Sciatic nerve (tissue), 2 donors: ENCODE results near the gene MYOG. TPM values are rescaled to one million over a fixed set of nuclear protein-coding genes. Genes with fewer than 3 reads are reported as not detected.

ENCODE experiments used
- ATAC-seq: fragments of 200-7000 bp; cut with Tn5 transposase; one replicate; pipeline ENCODE4 v1.9.1; 2020; ENCODE audit warnings: mild to moderate bottlenecking, moderate library complexity
- DNase-seq: peaks from one replicate; pipeline ENCODE4 v3.0.0-alpha.2; 2020; ENCODE audit warnings: low spot score
- intact Hi-C: fragments of 100-400 bp; cut with DNase I; formaldehyde crosslinking; loops from one replicate; pipeline ENCODE4 v1.14.2; 2022
- total RNA-seq: library from RNA; stranded (reverse); fragmentation: NEBNext Ultra II Directional; extraction: Animal tissue kit (Norgen Biotek cat#: 25700); gene quantifications from one replicate; pipeline ENCODE4 v1.2.1, GENCODE V29; 2021
- donor health status: DM: no; HTN: no; CAD: no.
- donor health status: DM: no; HTN: no; CAD: no.

MYOG gene
- total RNA-seq, 1 donor from 2014 or later: not detected

- ATAC-seq (no peak), DNase-seq (no peak)
- intact Hi-C loops: no loop called here
Measured at GRCh38 chr1:203120325-203121153, 34.7 kb upstream of the MYOG start.

GRCh38 chr1:203117611-203118575 lies 32.1 kb upstream of the MYOG start:
- ATAC-seq: peak; percentile 95

GRCh38 chr1:203116091-203116820 lies 30.4 kb upstream of the MYOG start:
- no peak for ATAC-seq
- no peak for DNase-seq
- intact Hi-C loops: loop anchor here (5.0 kb wide), 1 partner anchor 101 kb away; no protein-coding TSS in a partner anchor

More at GRCh38 chr1:203117611-203118575, 32.1 kb upstream of the MYOG start:
- DNase-seq: peak; percentile 88
- intact Hi-C loops: loop anchor here (5.0 kb wide), 1 partner anchor 99 kb away; no protein-coding TSS in a partner anchor

- no peak for DNase-seq
- intact Hi-C loops: no loop called here
- ATAC-seq: no peak
Measured at GRCh38 chr1:203114202-203114601, 28.4 kb upstream of the MYOG start.

- intact Hi-C loops: no loop called here
- DNase-seq (no peak), ATAC-seq (no peak)
Measured at GRCh38 chr1:203113308-203113707, 27.5 kb upstream of the MYOG start.

- DNase-seq (no peak), ATAC-seq (no peak)
- intact Hi-C loops: no loop called here
Measured at GRCh38 chr1:203112475-203112874, 26.7 kb upstream of the MYOG start.

- no peak for ATAC-seq
- no peak for DNase-seq
- intact Hi-C loops: no loop called here
Measured at GRCh38 chr1:203104789-203105390, 19.1 kb upstream of the MYOG start.

- intact Hi-C loops: no loop called here
- no peak for ATAC-seq
- DNase-seq: no peak
Measured at GRCh38 chr1:203103829-203104495, 18.1 kb upstream of the MYOG start.

GRCh38 chr1:203103216-203103615 lies 17.4 kb upstream of the MYOG start:
- no peak for DNase-seq
- no peak for ATAC-seq
- intact Hi-C loops: no loop called here

GRCh38 chr1:203101813-203102634 lies 16.2 kb upstream of the MYOG start:
- intact Hi-C loops: no loop called here
- no peak for ATAC-seq
- no peak for DNase-seq

GRCh38 chr1:203100516-203100869 lies 14.7 kb upstream of the MYOG start:
- intact Hi-C loops: no loop called here
- ATAC-seq (no peak), DNase-seq (no peak)

GRCh38 chr1:203099805-203100515 lies 14.1 kb upstream of the MYOG start:
- ATAC-seq (no peak), DNase-seq (no peak)
- intact Hi-C loops: no loop called here

- DNase-seq (no peak), ATAC-seq (no peak)
- intact Hi-C loops: no loop called here
Measured at GRCh38 chr1:203098914-203099520, 13.2 kb upstream of the MYOG start.

GRCh38 chr1:203098445-203098844 lies 12.6 kb upstream of the MYOG start:
- intact Hi-C loops: no loop called here
- DNase-seq (no peak), ATAC-seq (no peak)

- ATAC-seq (no peak), DNase-seq (no peak)
- intact Hi-C loops: no loop called here
Measured at GRCh38 chr1:203097001-203097400, 11.2 kb upstream of the MYOG start.

- intact Hi-C loops: no loop called here
- no peak for ATAC-seq
- DNase-seq: no peak
Measured at GRCh38 chr1:203096566-203096965, 10.8 kb upstream of the MYOG start.
